HepG2 (cell line): ENCODE results near the gene ADGRF1. TPM values are rescaled to one million over a fixed set of nuclear protein-coding genes. Genes with fewer than 3 reads are reported as not detected.
A peak's percentile ranks its signal among the peaks of the same experiment; 100 is the strongest.

Experiments
- CREM ChIP-seq, 2 experiments: sonication (generic) in 1 of 2; formaldehyde crosslinking in 1 of 2; IDR thresholded peaks; 2 replicates each; pipeline versions ENCODE4 v1.4.0 to v1.6.1; 2016 to 2020; ENCODE audit warnings: antibody characterized with exemption in 1 of 2, mild to moderate bottlenecking in 1 of 2, missing genetic modification reagents in 1 of 2
- FOXO4 ChIP-seq: sonication (generic); formaldehyde crosslinking; conservative IDR thresholded peaks from 2 replicates; pipeline ENCODE4 v1.8.1; 2023; ENCODE audit warnings: missing genetic modification reagents
- GATA4 ChIP-seq: sonication (generic); IDR thresholded peaks from 2 replicates; pipeline ENCODE4 v1.6.1; 2016; ENCODE audit warnings: antibody characterized with exemption, low read depth, borderline replicate concordance
- HNF4A ChIP-seq: sonication (generic); formaldehyde crosslinking; IDR thresholded peaks from 2 replicates; pipeline ENCODE4 v1.4.0; 2020; ENCODE audit warnings: missing genetic modification reagents
- NFAT5 ChIP-seq: sonication (generic); formaldehyde crosslinking; IDR thresholded peaks from 2 replicates; pipeline ENCODE4 v1.4.0; 2020; ENCODE audit warnings: missing genetic modification reagents
- PBX2 ChIP-seq: IDR thresholded peaks from 2 replicates; pipeline ENCODE4 v1.6.1; 2016; ENCODE audit warnings: control low read depth
- RFXANK ChIP-seq: IDR thresholded peaks from 2 replicates; pipeline ENCODE4 v1.6.1; 2016
- SETDB1 ChIP-seq: sonication (generic); formaldehyde crosslinking; IDR thresholded peaks from 2 replicates; pipeline ENCODE4 v1.5.1; 2020; ENCODE audit warnings: missing genetic modification reagents, mild to moderate bottlenecking, borderline replicate concordance
- SMARCE1 ChIP-seq: fragments of 450-650 bp; IDR thresholded peaks from 2 replicates; pipeline ENCODE4 v1.6.1; 2017; ENCODE audit warnings: borderline replicate concordance
- SOX6 ChIP-seq, 2 experiments: fragments of 450-650 bp in 1 of 2; sonication (generic) in 1 of 2; formaldehyde crosslinking in 1 of 2; IDR thresholded peaks; 2 replicates each; pipeline versions ENCODE4 v1.4.0 to v1.6.1; 2017 to 2020; ENCODE audit warnings: antibody characterized with exemption in 1 of 2, mild to moderate bottlenecking in 1 of 2, missing genetic modification reagents in 1 of 2
- SSRP1 ChIP-seq: IDR thresholded peaks from 2 replicates; pipeline ENCODE4 v1.6.1; 2016; ENCODE audit warnings: control low read depth
- XBP1 ChIP-seq: sonication (generic); formaldehyde crosslinking; IDR thresholded peaks from 2 replicates; pipeline ENCODE4 v1.5.0; 2020; ENCODE audit warnings: missing genetic modification reagents
- ZBTB2 ChIP-seq: sonication (generic); formaldehyde crosslinking; IDR thresholded peaks from 2 replicates; pipeline ENCODE4 v1.8.0; 2022; ENCODE audit warnings: low read depth, missing genetic modification reagents
- ZBTB42 ChIP-seq: sonication (generic); formaldehyde crosslinking; IDR thresholded peaks from 2 replicates; pipeline ENCODE4 v1.5.0; 2020; ENCODE audit warnings: mild to moderate bottlenecking, missing genetic modification reagents
- ZBTB7B ChIP-seq: sonication (generic); formaldehyde crosslinking; IDR thresholded peaks from 2 replicates; pipeline ENCODE4 v1.4.0; 2020; ENCODE audit warnings: missing genetic modification reagents
- ZFP41 ChIP-seq: sonication (generic); formaldehyde crosslinking; IDR thresholded peaks from 2 replicates; pipeline ENCODE4 v1.4.0; 2020; ENCODE audit warnings: mild to moderate bottlenecking, missing genetic modification reagents, borderline replicate concordance
- ZMYM2 ChIP-seq: sonication (generic); formaldehyde crosslinking; IDR thresholded peaks from 2 replicates; pipeline ENCODE4 v1.8.0; 2022; ENCODE audit warnings: mild to moderate bottlenecking, missing genetic modification reagents
- ZNF737 ChIP-seq: sonication (generic); formaldehyde crosslinking; IDR thresholded peaks from 2 replicates; pipeline ENCODE4 v1.5.0; 2020; ENCODE audit warnings: missing genetic modification reagents, mild to moderate bottlenecking, borderline replicate concordance
- ZNF766 ChIP-seq: sonication (generic); formaldehyde crosslinking; IDR thresholded peaks from 2 replicates; pipeline ENCODE4 v1.5.0; 2020; ENCODE audit warnings: missing genetic modification reagents, borderline replicate concordance
- ZNF839 ChIP-seq: sonication (generic); formaldehyde crosslinking; IDR thresholded peaks from 2 replicates; pipeline ENCODE4 v1.4.0; 2020; ENCODE audit warnings: missing genetic modification reagents, mild to moderate bottlenecking, borderline replicate concordance
- ZSCAN21 ChIP-seq: sonication (generic); formaldehyde crosslinking; IDR thresholded peaks from 2 replicates; pipeline ENCODE4 v1.8.0; 2022; ENCODE audit warnings: mild to moderate bottlenecking, missing genetic modification reagents, moderate library complexity, borderline replicate concordance
- polyA plus RNA-seq, 8 experiments: library from polyadenylated mRNA; depleted of rRNA in 3 of 8; stranded (reverse) in 7 of 8; unstranded in 1 of 8; fragments of >200 nt; fragmentation: Illumina TruSeq in 4 of 8; extraction: Trizol in 4 of 8; gene quantifications; 2 replicates each; pipeline versions ENCODE4 v1.2.1 to v1.2.3, GENCODE V29; 2011 to 2016; ENCODE audit warnings: low read depth in 4 of 8, missing spikeins in 1 of 8, mixed read lengths in 1 of 8; ENCODE audit not compliant: insufficient read depth in 1 of 8
- total RNA-seq, 5 experiments: library from RNA; depleted of rRNA; stranded (reverse); fragments of >200 nt; fragmentation: Illumina TruSeq; extraction: Trizol; gene quantifications; 2 replicates each; pipeline ENCODE4 v1.2.3, GENCODE V29; 2016; ENCODE audit warnings: low read depth in 1 of 5

ADGRF1 gene
- total and polyA plus RNA-seq, 2 of the 13 experiments (the other 11 are each of a cell fraction or from before 2014, with no cell fraction given) = not detected

- TF ChIP-seq FOXO4 (0 out of 2 replicates have a peak, but pooled peaks have one; percentile 7), NFAT5 (CRISPR knock-in tag) (no peak), ZBTB2 (no peak), SMARCE1 (no peak), XBP1 (CRISPR knock-in tag) (no peak), SSRP1 (CRISPR knock-in tag) (no peak; the same call in 1 of the 2 replicates), ZBTB42 (CRISPR knock-in tag) (no peak), SETDB1 (no peak), ZNF737 (CRISPR knock-in tag) (no peak; the same call in 1 of the 2 replicates), CREM (IDR thresholded peaks at IDR 0.05) (peak; percentile 92), CREM (CRISPR knock-in tag; IDR thresholded peaks at IDR 0.05) (no peak), GATA4 (peak; percentile 95), HNF4A (CRISPR knock-in tag) (peak; percentile 98), ZMYM2 (peak; percentile 62; the same call in 1 of the 2 replicates), SOX6 (IDR thresholded peaks at IDR 0.05) (no peak), SOX6 (CRISPR knock-in tag; IDR thresholded peaks at IDR 0.05) (peak; percentile 99), ZNF766 (peak; percentile 75; the same call in 1 of the 2 replicates), ZFP41 (no peak), RFXANK (CRISPR knock-in tag) (no peak), ZSCAN21 (CRISPR knock-in tag) (0 out of 2 replicates have a peak, but pooled peaks have one; percentile 59), ZBTB7B (peak; percentile 92), ZNF839 (CRISPR knock-in tag) (no peak), PBX2 (CRISPR knock-in tag) (peak; percentile 26; the same call in 1 of the 2 replicates)
Observed at GRCh38 chr6:47075741-47076421, 33.7 kb upstream of the ADGRF1 start (continued).
